ENCODE results near the gene CDK8. TPM values are rescaled to one million over a fixed set of nuclear protein-coding genes. Genes with fewer than 3 reads are reported as not detected.

CDK8 gene
- total and polyA plus RNA-seq, 10 of the 15 experiments (the other 5 are each of a cell fraction or from before 2014, with no cell fraction given) = 8.6 to 23.5 (median 12.5) TPM

DNA sequence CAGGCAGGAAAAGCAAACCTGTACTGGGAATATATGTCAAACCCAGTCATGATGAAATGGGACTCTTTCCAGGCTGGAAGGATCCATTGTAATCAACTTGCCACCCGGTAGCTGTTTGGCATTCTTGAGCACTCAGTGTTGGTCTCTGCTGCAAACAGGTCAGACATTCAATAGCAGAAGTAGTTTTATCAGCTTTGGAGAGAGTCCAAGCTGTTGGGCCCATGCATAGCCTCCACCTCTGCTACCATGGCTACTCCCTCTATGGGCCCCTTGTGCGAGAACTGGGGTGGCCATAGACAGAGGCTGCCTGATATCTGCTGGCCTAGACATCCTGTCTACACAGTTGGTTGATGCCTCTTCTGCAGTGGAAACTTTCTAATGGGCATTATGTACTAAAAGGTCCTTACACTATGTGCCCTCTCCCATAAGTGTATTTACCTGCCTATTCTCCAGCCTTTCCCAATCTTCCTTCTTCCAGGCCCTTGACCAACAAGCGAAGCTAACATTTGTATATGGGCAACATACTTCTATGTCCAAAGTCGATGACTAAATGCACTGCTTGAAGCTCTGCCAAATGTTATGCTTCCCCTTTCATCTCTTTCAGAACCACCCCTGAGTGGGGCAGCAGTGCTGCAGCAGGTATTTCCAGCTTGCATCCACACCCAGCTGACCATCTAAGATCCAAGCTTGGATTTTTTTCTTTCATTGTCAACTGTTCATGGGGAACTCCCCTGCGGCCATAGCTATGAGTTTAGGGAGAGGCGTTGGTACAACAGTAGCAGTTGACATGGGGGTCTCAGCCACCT, 26.6 kb upstream of the CDK8 start:
- no peak for TF ChIP-seq ATF3 (IDR thresholded peaks at IDR 0.05; ENCODE audit: borderline replicate concordance, extremely low read depth, low read depth, low read length)
- TF ChIP-seq ETV6 (conservative IDR thresholded peaks at IDR 0.05 in 1 of 2, IDR thresholded peaks at IDR 0.05 in 1 of 2; ENCODE audit: borderline replicate concordance in 1 of 2, low read depth in 1 of 2) = no peak
- no peak for TF ChIP-seq SMARCA5 (IDR thresholded peaks at IDR 0.05)
- no peak for TF ChIP-seq HDAC6 (IDR thresholded peaks at IDR 0.05; ENCODE audit: unreplicated experiment)
- no peak for TF ChIP-seq NR2C2 (IDR thresholded peaks at IDR 0.05; ENCODE audit: borderline replicate concordance, control insufficient read depth, insufficient read length, low read depth)
- ChIA-PET POLR2A (no interaction called here), SMC1A (ENCODE audit: uncharacterized antibody, unreplicated experiment) (interaction anchor here (0.7 kb wide), 1 partner anchor 10 kb away, joined by 3 read pairs; no protein-coding TSS in a partner anchor), RAD21 (ENCODE audit: unreplicated experiment) (no interaction called here), CTCF (no interaction called here)
- H3K27me3 ChIP-seq (replicated peaks in 1 of 2; ENCODE audit: control insufficient read depth in 2 of 2, insufficient read depth in 2 of 2, low read length in 1 of 2) = no peaks in the 10 kb centered on the region; a peak in 1 of 4 replicates
- ATAC-seq (no peak), FAIRE-seq (no peak), DNase-seq (ENCODE audit: low read depth, low spot score) (no peak)
- no peaks in the 10 kb centered on the region for H3K9me3 ChIP-seq (replicated peaks; ENCODE audit: control insufficient read depth, insufficient read depth, low read length)
- no TSS peak for BruUV-seq (replicated peaks)
- H3K4me2 ChIP-seq (ENCODE audit: control insufficient read depth, insufficient read depth) = no peak overlapping the region
- H2AFZ ChIP-seq (ENCODE audit: control insufficient read depth, low read depth, low read length) = no peak overlapping the region
- no peaks in the 10 kb centered on the region for H3K79me2 ChIP-seq (ENCODE audit: control insufficient read depth, insufficient read depth, low read length)
- WGBS (ENCODE audit: insufficient coverage, insufficient replicate concordance, low lambda C conversion rate, missing lambda C conversion rate) = 37% methylated on average over 6 of the region's 6 CpGs
- H3K9ac ChIP-seq (ENCODE audit: control insufficient read depth, insufficient read depth, low read length) = no peak overlapping the region
- intact Hi-C loops (cut with micrococcal nuclease; ENCODE audit: unreplicated experiment) = no loop called here
- no peak overlapping the region for H3K4me3 ChIP-seq
- in situ Hi-C loops (cut with MboI) = no loop called here
- H3K27ac ChIP-seq (ENCODE audit: control insufficient read depth, insufficient read depth) = no peak overlapping the region
- H4K20me1 ChIP-seq (ENCODE audit: control insufficient read depth, insufficient read depth) = no peaks in the 10 kb centered on the region
- H3K36me3 ChIP-seq (ENCODE audit: control insufficient read depth in 2 of 2, insufficient read depth in 2 of 2, low read length in 1 of 2) = no peaks in the 10 kb centered on the region
- peaks cover 4% of the 10 kb centered on the region for H3K4me1 ChIP-seq (ENCODE audit: control insufficient read depth, insufficient read depth, low read length)

DNA sequence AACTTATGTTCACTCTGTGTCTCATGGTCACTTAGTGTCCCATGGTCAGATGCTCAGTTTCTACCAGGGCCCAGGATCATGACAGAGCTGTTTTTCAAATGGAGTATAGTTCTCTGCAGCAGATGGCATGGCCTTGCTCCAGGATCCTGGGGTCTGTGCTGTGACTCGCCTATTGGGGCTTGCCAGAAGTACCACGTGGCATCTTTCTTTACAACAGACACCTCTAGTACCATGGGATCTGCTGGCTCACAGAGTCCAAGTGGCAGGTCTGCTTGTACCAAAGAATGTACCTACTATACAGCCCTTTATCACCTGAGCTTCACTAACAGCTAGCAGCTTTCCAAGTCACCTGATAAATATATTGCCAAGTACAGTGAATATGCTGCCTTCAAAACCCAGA, 25.8 kb upstream of the CDK8 start:
- Histone ChIP-seq H3K4me1 (ENCODE audit: control insufficient read depth, insufficient read depth, low read length) (no peaks in the 10 kb centered on the region), H3K9ac (ENCODE audit: control insufficient read depth, insufficient read depth, low read length) (no peak overlapping the region), H3K4me3 (no peak overlapping the region), H3K4me2 (ENCODE audit: control insufficient read depth, insufficient read depth) (no peak overlapping the region), H3K27ac (ENCODE audit: control insufficient read depth, insufficient read depth) (no peak overlapping the region), H3K9me3 (replicated peaks; ENCODE audit: control insufficient read depth, insufficient read depth, low read length) (no peaks in the 10 kb centered on the region), H3K36me3 (ENCODE audit: control insufficient read depth in 2 of 2, insufficient read depth in 2 of 2, low read length in 1 of 2) (no peaks in the 10 kb centered on the region), H3K79me2 (ENCODE audit: control insufficient read depth, insufficient read depth, low read length) (no peaks in the 10 kb centered on the region), H3K27me3 (replicated peaks in 1 of 2; ENCODE audit: control insufficient read depth in 2 of 2, insufficient read depth in 2 of 2, low read length in 1 of 2) (no peaks in the 10 kb centered on the region; a peak in 1 of 4 replicates), H4K20me1 (ENCODE audit: control insufficient read depth, insufficient read depth) (no peaks in the 10 kb centered on the region), H2AFZ (ENCODE audit: control insufficient read depth, low read depth, low read length) (no peak overlapping the region)
- FAIRE-seq (no peak), DNase-seq (ENCODE audit: low read depth, low spot score) (no peak), ATAC-seq (no peak)
- ChIA-PET RAD21 (ENCODE audit: unreplicated experiment) (no interaction called here), CTCF (no interaction called here), SMC1A (ENCODE audit: uncharacterized antibody, unreplicated experiment) (interaction anchor here (1.0 kb wide), 1 partner anchor 43 kb away, joined by 3 read pairs; no protein-coding TSS in a partner anchor), POLR2A (no interaction called here)
- BruUV-seq (replicated peaks) = no TSS peak
- TF ChIP-seq NR2C1 (IDR thresholded peaks at IDR 0.05) (no peak), MTA3 (IDR thresholded peaks at IDR 0.05; ENCODE audit: borderline replicate concordance, low read length) (no peak), ZBTB4 (CRISPR knock-in tag; IDR thresholded peaks at IDR 0.05) (no peak)
- in situ Hi-C loops (cut with MboI) = no loop called here
- intact Hi-C loops (cut with micrococcal nuclease; ENCODE audit: unreplicated experiment) = no loop called here
- 17% methylated on average over 2 of the region's 2 CpGs for WGBS (ENCODE audit: insufficient coverage, insufficient replicate concordance, low lambda C conversion rate, missing lambda C conversion rate)

Data from GM12878 (cell line).